CD4-positive, alpha-beta T cell (primary cell): Measurements from ENCODE around the gene ZBTB40. TPM values are rescaled to one million over a fixed set of nuclear protein-coding genes. Genes with fewer than 3 reads are reported as not detected.

Experiments used
- ATAC-seq: fragments of 200-7000 bp; cut with Tn5 transposase; one replicate; pipeline ENCODE4 v1.10.0; 2022; ENCODE audit warnings: mild to moderate bottlenecking; ENCODE audit not compliant: poor library complexity
- CTCF ChIA-PET: fragments of 350-600 bp; sonication (Branson Sonifier 250); formaldehyde crosslinking; loops from one replicate; lab custom pipeline; 2021; ENCODE audit warnings: antibody characterized with exemption, inconsistent platforms; lab: Charles Lee
- POLR2A ChIA-PET: fragments of 350-600 bp; sonication (Branson Sonifier 250); formaldehyde crosslinking; loops from one replicate; lab custom pipeline; 2021; ENCODE audit warnings: antibody characterized with exemption, inconsistent platforms; lab: Charles Lee
- DNase-seq, 14 experiments: peaks; one replicate each; pipeline ENCODE4 v3.0.0-alpha.2; 2013 to 2020; ENCODE audit warnings: mixed read lengths in 2 of 14
- H3K27ac ChIP-seq, 2 donors: one replicate each; pipeline versions ENCODE4 v1.5.1 to v1.7.0; 2013; ENCODE audit warnings: low read length in 2 of 2, low read depth in 1 of 2, mild to moderate bottlenecking in 1 of 2
- H3K27me3 ChIP-seq, 2 experiments: 1 replicate in 1 of 2; 2 replicates in 1 of 2; pipeline versions ENCODE4 v1.6.1 to v1.7.0; 2013; ENCODE audit warnings: low read length in 2 of 2, control low read depth in 1 of 2, mild to moderate bottlenecking in 1 of 2, moderate library complexity in 1 of 2; ENCODE audit not compliant: insufficient read depth in 2 of 2, control insufficient read depth in 1 of 2
- H3K36me3 ChIP-seq: one replicate; pipeline ENCODE4 v1.6.1; 2013; ENCODE audit warnings: low read length, control low read depth; ENCODE audit not compliant: insufficient read depth
- H3K4me1 ChIP-seq: one replicate; pipeline ENCODE4 v1.6.1; 2013; ENCODE audit warnings: low read length, control low read depth; ENCODE audit not compliant: insufficient read depth
- H3K4me3 ChIP-seq: one replicate; pipeline ENCODE4 v1.5.1; 2013; ENCODE audit warnings: mild to moderate bottlenecking, low read length, moderate library complexity
- H3K9me3 ChIP-seq, 2 experiments: 1 replicate in 1 of 2; 2 replicates in 1 of 2; pipeline versions ENCODE4 v1.6.1 to v1.7.0; 2013; ENCODE audit warnings: low read length in 2 of 2, mild to moderate bottlenecking in 2 of 2, control low read depth in 1 of 2, moderate library complexity in 1 of 2; ENCODE audit not compliant: control insufficient read depth in 1 of 2, insufficient read depth in 1 of 2
- H3K27ac Mint-ChIP-seq: one replicate; pipeline ENCODE4 v1.8.0; 2020; ENCODE audit warnings: mixed read lengths
- H3K27me3 Mint-ChIP-seq: one replicate; pipeline ENCODE4 v1.8.0; 2021; ENCODE audit warnings: mixed read lengths
- H3K36me3 Mint-ChIP-seq: one replicate; pipeline ENCODE4 v1.8.0; 2021; ENCODE audit warnings: low read depth, mixed read lengths
- H3K4me1 Mint-ChIP-seq: one replicate; pipeline ENCODE4 v1.8.0; 2021; ENCODE audit warnings: low read depth, mixed read lengths
- H3K4me3 Mint-ChIP-seq: one replicate; pipeline ENCODE4 v1.8.0; 2020; ENCODE audit warnings: mild to moderate bottlenecking, mixed read lengths
- H3K9me3 Mint-ChIP-seq: one replicate; pipeline ENCODE4 v1.8.0; 2020; ENCODE audit warnings: mixed read lengths
- intact Hi-C, 2 experiments: fragments of 100-400 bp; cut with DNase I in 1 of 2; cut with micrococcal nuclease in 1 of 2; formaldehyde crosslinking; loops; one replicate each; pipeline versions ENCODE4 v1.15.1 to v1.9.0; 2023 to 2025; cut with DNase I, micrococcal nuclease
- total RNA-seq, 174 experiments: library from RNA in 2 of 174; stranded (reverse) in 2 of 174; gene quantifications; one replicate each; pipeline ENCODE4 v1.2.3 and lab custom pipeline; 2021 to 2026
- TF ChIP-seq, protein P1 (sequence below): fragments of 200-600 bp; IDR thresholded peaks from one replicate; pipeline ENCODE4 v1.8.0; 2022; ENCODE audit warnings: antibody characterized with exemption, mild to moderate bottlenecking

Gene ZBTB40
- total RNA-seq, 2 experiments from 2014 or later = 28.4 to 30.6 TPM

GRCh38 chr1:22553104-22553880 is 101.6 kb downstream of the ZBTB40 start:
- Histone ChIP-seq H3K36me3 (no peaks in the 10 kb centered on the region), H3K27ac (no peak overlapping the region), H3K9me3 (peaks cover 0 to 3% of the 10 kb centered on the region in 2 experiments), H3K4me1 (no peaks in the 10 kb centered on the region), H3K4me3 (no peak overlapping the region), H3K27me3 (peaks cover 34 to 42% of the 10 kb centered on the region in 2 experiments)
- DNase-seq (no peak), ATAC-seq (no peak)
- Mint-ChIP-seq H3K4me3 (no peak overlapping the region), H3K4me1 (no peaks in the 10 kb centered on the region), H3K36me3 (no peaks in the 10 kb centered on the region), H3K27ac (no peak overlapping the region), H3K27me3 (peaks cover 78% of the 10 kb centered on the region), H3K9me3 (no peaks in the 10 kb centered on the region)
- intact Hi-C loops = no loop called here
- POLR2A ChIA-PET = no interaction called here
- CTCF ChIA-PET = no interaction called here
- TF ChIP-seq, protein P1, sequence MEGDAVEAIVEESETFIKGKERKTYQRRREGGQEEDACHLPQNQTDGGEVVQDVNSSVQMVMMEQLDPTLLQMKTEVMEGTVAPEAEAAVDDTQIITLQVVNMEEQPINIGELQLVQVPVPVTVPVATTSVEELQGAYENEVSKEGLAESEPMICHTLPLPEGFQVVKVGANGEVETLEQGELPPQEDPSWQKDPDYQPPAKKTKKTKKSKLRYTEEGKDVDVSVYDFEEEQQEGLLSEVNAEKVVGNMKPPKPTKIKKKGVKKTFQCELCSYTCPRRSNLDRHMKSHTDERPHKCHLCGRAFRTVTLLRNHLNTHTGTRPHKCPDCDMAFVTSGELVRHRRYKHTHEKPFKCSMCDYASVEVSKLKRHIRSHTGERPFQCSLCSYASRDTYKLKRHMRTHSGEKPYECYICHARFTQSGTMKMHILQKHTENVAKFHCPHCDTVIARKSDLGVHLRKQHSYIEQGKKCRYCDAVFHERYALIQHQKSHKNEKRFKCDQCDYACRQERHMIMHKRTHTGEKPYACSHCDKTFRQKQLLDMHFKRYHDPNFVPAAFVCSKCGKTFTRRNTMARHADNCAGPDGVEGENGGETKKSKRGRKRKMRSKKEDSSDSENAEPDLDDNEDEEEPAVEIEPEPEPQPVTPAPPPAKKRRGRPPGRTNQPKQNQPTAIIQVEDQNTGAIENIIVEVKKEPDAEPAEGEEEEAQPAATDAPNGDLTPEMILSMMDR = no peak

DNA sequence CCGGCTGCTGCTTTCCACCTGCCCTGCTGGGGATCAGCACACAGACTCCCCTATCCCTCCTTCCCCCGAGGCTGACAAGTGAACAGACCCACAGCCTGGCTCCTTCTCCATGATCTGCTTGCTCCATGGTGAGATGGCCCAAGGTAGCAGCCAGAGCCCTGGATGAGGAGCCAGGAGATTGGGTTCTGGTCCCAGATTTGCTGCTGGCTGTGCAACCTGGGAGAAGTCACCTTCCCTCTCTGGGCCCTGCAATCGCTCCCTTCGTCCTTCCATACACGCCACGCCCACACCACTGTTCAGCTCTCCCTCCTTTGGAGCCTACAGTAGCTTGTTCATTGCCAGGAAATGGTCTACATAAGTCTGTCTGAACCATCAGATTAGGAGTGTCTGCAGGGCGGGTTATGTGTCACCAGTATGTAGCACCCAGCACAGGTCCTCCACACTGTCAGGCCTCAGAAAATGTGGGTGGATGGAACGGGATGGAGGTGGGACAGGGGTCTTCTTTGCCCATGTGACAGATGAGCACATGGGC is 102.4 kb downstream of the ZBTB40 start:
- TF ChIP-seq, protein P1 = no peak
- intact Hi-C loops = no loop called here
- no peak overlapping the region for H3K27ac Mint-ChIP-seq
- H3K9me3 Mint-ChIP-seq = no peaks in the 10 kb centered on the region
- DNase-seq (no peak), ATAC-seq (no peak)
- Histone ChIP-seq H3K4me3 (no peak overlapping the region), H3K36me3 (no peaks in the 10 kb centered on the region), H3K4me1 (no peaks in the 10 kb centered on the region), H3K27me3 (peaks cover 29 to 40% of the 10 kb centered on the region in 2 experiments), H3K9me3 (no peaks in the 10 kb centered on the region), H3K27ac (no peak overlapping the region)
- no peaks in the 10 kb centered on the region for H3K4me1 Mint-ChIP-seq
- POLR2A ChIA-PET = no interaction called here
- H3K36me3 Mint-ChIP-seq = no peaks in the 10 kb centered on the region
- H3K27me3 Mint-ChIP-seq = peaks cover 74% of the 10 kb centered on the region
- CTCF ChIA-PET = no interaction called here
- H3K4me3 Mint-ChIP-seq = no peak overlapping the region

DNA sequence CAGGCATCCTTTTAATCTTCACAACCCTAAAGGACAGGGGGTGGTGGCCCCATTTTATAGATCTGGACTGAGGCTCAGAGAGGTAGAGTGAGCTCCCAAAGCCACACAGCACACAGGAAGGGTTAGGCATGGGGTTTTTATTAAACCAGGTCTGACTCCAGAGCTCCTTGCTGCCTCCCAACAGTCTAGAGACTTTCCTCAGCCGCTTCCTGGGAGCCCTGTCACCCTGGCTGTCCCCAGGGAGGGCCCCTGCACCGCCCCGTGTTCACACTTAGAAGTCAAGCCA is 103.7 kb downstream of the ZBTB40 start:
- Mint-ChIP-seq H3K36me3 (no peaks in the 10 kb centered on the region), H3K4me1 (no peaks in the 10 kb centered on the region), H3K4me3 (no peak overlapping the region), H3K27me3 (peaks cover 75% of the 10 kb centered on the region), H3K9me3 (no peaks in the 10 kb centered on the region), H3K27ac (no peak overlapping the region)
- TF ChIP-seq, protein P1 = no peak
- POLR2A ChIA-PET = no interaction called here
- DNase-seq (no peak), ATAC-seq (no peak)
- no peaks in the 10 kb centered on the region for H3K36me3 ChIP-seq
- CTCF ChIA-PET = no interaction called here
- H3K9me3 ChIP-seq = no peaks in the 10 kb centered on the region
- no peak overlapping the region for H3K27ac ChIP-seq
- intact Hi-C loops = no loop called here
- H3K4me1 ChIP-seq = no peaks in the 10 kb centered on the region
- no peak overlapping the region for H3K4me3 ChIP-seq
- peaks cover 28 to 41% of the 10 kb centered on the region in 2 experiments for H3K27me3 ChIP-seq
